Endodermal cell (in vitro differentiated cells): ENCODE data around the gene ARHGAP32. TPM values are rescaled to one million over a fixed set of nuclear protein-coding genes. Genes with fewer than 3 reads are reported as not detected.
A peak's percentile ranks its signal among the peaks of the same experiment; 100 is the strongest.

ENCODE experiments used
- DNase-seq: peaks from one replicate; pipeline ENCODE4 v3.0.0-alpha.2; 2017
- H3K27ac ChIP-seq: 2 replicates; pipeline ENCODE4 v1.5.1; 2013; ENCODE audit warnings: mild to moderate bottlenecking, low read depth, low read length, moderate library complexity
- H3K27me3 ChIP-seq: 2 replicates; pipeline ENCODE4 v1.6.1; 2013; ENCODE audit warnings: mild to moderate bottlenecking, low read length, moderate library complexity; ENCODE audit not compliant: insufficient read depth, control insufficient read depth, poor library complexity, severe bottlenecking
- H3K36me3 ChIP-seq: 2 replicates; pipeline ENCODE4 v1.7.0; 2013; ENCODE audit warnings: mild to moderate bottlenecking, low read length, moderate library complexity; ENCODE audit not compliant: control insufficient read depth, insufficient read depth
- H3K4me1 ChIP-seq: one replicate; pipeline ENCODE4 v1.7.0; 2013; ENCODE audit warnings: low read length; ENCODE audit not compliant: control insufficient read depth, insufficient read depth
- H3K4me3 ChIP-seq: 2 replicates; pipeline ENCODE4 v1.5.1; 2013; ENCODE audit warnings: mild to moderate bottlenecking, low read length, moderate library complexity
- H3K9ac ChIP-seq: 2 replicates; pipeline ENCODE4 v1.6.1; 2013; ENCODE audit warnings: mild to moderate bottlenecking, low read length, moderate library complexity; ENCODE audit not compliant: poor library complexity, severe bottlenecking; ENCODE audit errors: extremely low read depth
- H3K9me3 ChIP-seq: 2 replicates; pipeline ENCODE4 v1.6.1; 2013; ENCODE audit warnings: mild to moderate bottlenecking, low read length, moderate library complexity; ENCODE audit not compliant: control insufficient read depth
- H3K27ac Mint-ChIP-seq: 2 replicates; pipeline ENCODE4 v1.8.0; 2020; ENCODE audit warnings: mixed read lengths
- H3K27me3 Mint-ChIP-seq: 2 replicates; pipeline ENCODE4 v1.8.0; 2021; ENCODE audit warnings: mild to moderate bottlenecking, mixed read lengths; ENCODE audit not compliant: insufficient read depth
- H3K36me3 Mint-ChIP-seq: 2 replicates; pipeline ENCODE4 v1.8.0; 2020; ENCODE audit warnings: low read depth, mixed read lengths
- H3K4me1 Mint-ChIP-seq: 2 replicates; pipeline ENCODE4 v1.8.0; 2020; ENCODE audit warnings: mixed read lengths
- H3K4me3 Mint-ChIP-seq: 2 replicates; pipeline ENCODE4 v1.8.0; 2020; ENCODE audit warnings: mild to moderate bottlenecking, moderate library complexity, mixed read lengths
- H3K9me3 Mint-ChIP-seq: 2 replicates; pipeline ENCODE4 v1.8.0; 2020; ENCODE audit warnings: mild to moderate bottlenecking, mixed read lengths
- CTCF ChIP-seq: fragments of 200-600 bp; sonication (generic); conservative IDR thresholded peaks from 2 replicates; pipeline ENCODE4 v1.5.0; 2021; ENCODE audit warnings: antibody characterized with exemption, mild to moderate bottlenecking
- WGBS, 2 experiments: methylation state at CpG; one replicate each; pipeline versions ENCODE4 v1.1.5 to v1.1.7; 2013; ENCODE audit warnings: missing lambda C conversion rate in 2 of 2, mixed read lengths in 1 of 2; ENCODE audit not compliant: insufficient coverage in 1 of 2, insufficient read length in 1 of 2; 5-methylcytosine and 5-hydroxymethylcytosine counted together
- total RNA-seq, 2 donors: library from RNA; stranded (reverse); fragmentation: NEBNext Ultra II Directional in 1 of 2; extraction: Animal tissue kit (Norgen Biotek cat#: 25700) in 1 of 2; gene quantifications; 2 replicates in 1 of 2; 3 replicates in 1 of 2; pipeline ENCODE4 v1.2.1, GENCODE V29; 2021

Gene ARHGAP32
- total RNA-seq, 2 donors from 2014 or later, result 36.4 to 65.8 TPM

GRCh38 chr11:129222158-129222557 is 30.0 kb upstream of the ARHGAP32 start:
- no peak overlapping the region for H3K4me3 Mint-ChIP-seq
- peaks cover 23% of the 10 kb centered on the region for H3K4me1 Mint-ChIP-seq
- Histone ChIP-seq H3K4me3 (no peak overlapping the region), H3K9ac (no peak overlapping the region), H3K27ac (no peak overlapping the region), H3K27me3 (no peaks in the 10 kb centered on the region), H3K9me3 (peaks cover 21% of the 10 kb centered on the region), H3K4me1 (no peaks in the 10 kb centered on the region), H3K36me3 (no peaks in the 10 kb centered on the region)
- no peaks in the 10 kb centered on the region for H3K27me3 Mint-ChIP-seq
- peaks cover 15% of the 10 kb centered on the region for H3K36me3 Mint-ChIP-seq
- no peak for TF ChIP-seq CTCF
- no peak overlapping the region for H3K27ac Mint-ChIP-seq
- DNase-seq, result no peak
- WGBS, 2 experiments, result 65 to 74% methylated on average over 2 to 3 of the region's 3 CpGs
- H3K9me3 Mint-ChIP-seq, result peaks cover 19% of the 10 kb centered on the region

- Mint-ChIP-seq H3K36me3 (no peaks in the 10 kb centered on the region), H3K27ac (peak overlapping the region; percentile 91), H3K9me3 (no peaks in the 10 kb centered on the region), H3K4me3 (peak overlapping the region; percentile 21), H3K4me1 (peaks cover 46% of the 10 kb centered on the region), H3K27me3 (peaks cover 21% of the 10 kb centered on the region)
- H3K9ac ChIP-seq, result no peak overlapping the region
- H3K4me1 ChIP-seq, result no peaks in the 10 kb centered on the region
- no peak for TF ChIP-seq CTCF
- 27 to 36% methylated on average over 5 to 8 of the region's 8 CpGs for WGBS, 2 experiments
- H3K27me3 ChIP-seq, result peaks cover 15% of the 10 kb centered on the region
- H3K27ac ChIP-seq, result no peak overlapping the region
- peak; percentile 80 for DNase-seq
- no peak overlapping the region for H3K4me3 ChIP-seq
- no peaks in the 10 kb centered on the region for H3K9me3 ChIP-seq
- no peaks in the 10 kb centered on the region for H3K36me3 ChIP-seq
Measured at GRCh38 chr11:129215506-129216245, 23.6 kb upstream of the ARHGAP32 start.

GRCh38 chr11:129214710-129215295 is 22.7 kb upstream of the ARHGAP32 start:
- Mint-ChIP-seq H3K27me3 (peaks cover 28% of the 10 kb centered on the region), H3K36me3 (no peaks in the 10 kb centered on the region), H3K4me3 (no peak overlapping the region), H3K9me3 (no peaks in the 10 kb centered on the region), H3K4me1 (peaks cover 48% of the 10 kb centered on the region), H3K27ac (no peak overlapping the region)
- Histone ChIP-seq H3K27me3 (peaks cover 15% of the 10 kb centered on the region), H3K36me3 (no peaks in the 10 kb centered on the region), H3K9ac (no peak overlapping the region), H3K4me3 (no peak overlapping the region), H3K27ac (no peak overlapping the region), H3K9me3 (no peaks in the 10 kb centered on the region), H3K4me1 (no peaks in the 10 kb centered on the region)
- 94 to 97% methylated on average over 5 to 6 of the region's 6 CpGs for WGBS, 2 experiments
- DNase-seq, result no peak
- no peak for TF ChIP-seq CTCF
